NCI-H524 treated with DMSO at 0.1 percent for 48 hours (cell line): ENCODE results near the gene DENND1A.
"Not testable (repeated sequence)": the region's sequence is repeated elsewhere in the genome, so short reads cannot be mapped to it uniquely, and the experiment has no call there.

Source experiments
- DNase-seq: peaks from one replicate; lab custom pipeline; 2025; lab: John Stamatoyannopoulos, UW

The DENND1A gene

GRCh38 chr9:123771690-123772089 is 158.2 kb downstream of the DENND1A start:
- no peak for DNase-seq

DNA sequence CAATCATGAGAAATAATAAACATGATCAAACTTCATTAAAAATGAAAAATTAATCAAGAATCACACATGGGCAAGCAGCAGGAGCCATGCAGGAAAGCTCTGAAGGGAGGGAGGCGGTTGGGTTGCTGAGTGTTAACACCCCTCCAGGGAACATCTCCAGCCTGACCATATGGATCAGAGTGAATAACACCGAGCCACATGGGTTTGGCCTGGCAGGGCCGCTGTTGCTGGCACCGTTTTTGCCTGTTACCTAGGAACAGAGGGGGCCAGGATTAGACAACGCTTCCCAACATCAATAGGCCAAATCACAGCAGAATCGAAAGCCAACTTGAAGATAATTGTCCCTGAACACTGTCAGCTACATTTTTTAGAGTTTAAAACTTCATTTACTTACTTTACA is 160.2 kb downstream of the DENND1A start:
- peak; percentile 89 for DNase-seq

GRCh38 chr9:123763910-123764588 is 165.9 kb downstream of the DENND1A start:
- no peak for DNase-seq

DNA sequence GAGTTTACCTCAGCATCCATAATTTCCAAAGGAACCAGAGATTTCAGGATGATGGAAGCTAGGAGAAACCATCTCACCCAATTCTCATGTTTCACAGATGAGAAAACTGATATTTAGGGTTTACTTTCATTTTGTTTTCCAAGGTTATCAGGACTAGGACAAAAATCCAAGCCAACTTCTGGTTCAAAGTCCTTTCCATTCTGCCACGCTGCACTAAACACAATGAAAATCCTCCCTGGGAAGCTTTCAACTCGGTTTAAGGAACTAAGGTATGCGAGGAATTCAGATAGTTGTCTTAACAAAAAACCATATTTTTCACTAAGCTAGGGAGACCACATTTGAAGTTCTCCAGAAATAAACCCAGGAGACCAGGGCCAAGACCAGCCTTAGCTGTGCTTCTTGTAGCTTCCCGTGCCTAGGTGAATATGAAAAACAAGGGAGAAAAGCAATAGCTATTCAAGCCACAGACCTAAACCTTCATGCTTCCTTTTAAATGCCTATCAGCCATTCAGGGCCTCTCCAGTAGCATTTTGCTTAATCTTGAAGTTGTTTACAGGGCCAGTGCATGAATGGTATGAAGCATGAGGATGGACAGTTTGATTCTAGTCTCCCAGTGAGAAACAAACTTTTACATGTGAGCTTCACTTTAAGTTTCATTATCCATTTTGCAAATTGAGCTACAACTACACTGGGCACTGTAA is 167.9 kb downstream of the DENND1A start:
- DNase-seq, result no peak

GRCh38 chr9:123757960-123758359 is 172.0 kb downstream of the DENND1A start:
- no peak for DNase-seq

- no peak for DNase-seq
These were observed 172.4 kb downstream of the DENND1A start for GRCh38 chr9:123757547-123757946.

GRCh38 chr9:123756484-123757106 is 173.3 kb downstream of the DENND1A start:
- DNase-seq, result no peak

GRCh38 chr9:123753669-123754258 is 176.2 kb downstream of the DENND1A start:
- no peak for DNase-seq

DNA sequence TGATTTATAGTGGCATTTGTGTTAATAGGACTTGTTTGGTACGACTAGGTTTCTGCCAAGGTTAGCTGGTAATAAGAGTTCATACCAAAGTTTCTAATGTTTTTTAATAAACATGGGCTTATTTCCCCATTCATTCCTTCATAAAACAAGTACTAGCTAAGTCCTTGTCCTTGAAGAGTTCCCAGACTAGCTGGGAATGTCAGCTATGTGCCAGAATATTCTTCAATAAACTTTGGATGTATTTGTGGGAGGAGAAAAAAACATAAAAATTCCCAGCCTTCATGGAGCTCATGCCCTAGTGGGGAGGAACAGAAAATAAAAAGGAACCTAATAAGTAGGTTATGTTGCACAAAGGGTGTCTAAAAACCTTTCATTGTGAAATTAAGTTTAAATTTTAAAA is 176.9 kb downstream of the DENND1A start:
- no peak for DNase-seq

DNA sequence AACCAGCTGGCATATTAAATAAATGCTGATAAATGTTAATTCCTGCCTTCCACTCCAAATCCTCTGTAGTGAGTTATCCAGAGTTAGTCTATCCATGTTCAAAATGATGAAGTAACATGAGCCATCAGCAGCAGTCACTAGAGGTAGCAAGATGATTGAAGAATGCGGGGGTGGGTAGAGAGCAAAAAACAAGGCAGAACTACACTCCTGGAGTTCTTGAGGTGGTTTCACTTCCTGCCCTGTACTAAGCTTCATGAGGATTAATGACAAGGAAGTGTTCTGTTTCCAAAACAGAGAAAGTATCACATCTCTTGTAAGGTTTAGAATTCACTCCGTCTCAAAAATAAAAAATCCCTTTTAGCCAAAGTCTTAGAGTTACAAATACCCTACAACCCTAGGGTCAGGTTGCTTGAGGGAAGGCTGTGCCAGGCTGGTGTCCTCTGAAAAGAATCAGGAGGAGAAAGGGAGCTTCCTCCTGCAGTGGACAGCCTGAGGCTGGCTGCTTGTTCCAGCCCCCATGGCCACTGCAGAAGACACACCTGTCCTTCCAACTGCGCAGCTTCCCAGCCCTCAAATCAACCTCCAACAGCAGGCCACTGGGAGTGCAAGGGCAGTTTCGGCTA is 180.2 kb downstream of the DENND1A start:
- DNase-seq, result no peak

DNA sequence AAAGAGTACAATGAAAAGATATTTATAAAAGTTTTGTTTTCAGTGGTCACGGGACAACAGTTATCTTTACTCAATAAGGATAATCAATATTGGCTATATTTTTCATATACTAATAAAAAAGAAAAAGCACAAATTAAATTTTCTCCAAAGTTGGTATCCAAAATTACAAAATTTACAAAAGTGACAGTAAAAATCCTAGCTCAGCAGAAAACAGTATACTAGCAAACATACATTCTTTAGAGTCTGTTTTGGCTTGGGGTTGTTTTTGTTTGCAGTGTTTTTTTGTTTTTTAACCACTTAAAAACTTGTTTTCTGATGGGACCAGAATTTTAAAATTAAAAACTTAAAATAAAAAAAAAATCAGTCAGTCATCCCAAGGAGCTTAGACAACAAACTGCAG is 183.2 kb downstream of the DENND1A start:
- no peak for DNase-seq

GRCh38 chr9:123745933-123746332 is 184.0 kb downstream of the DENND1A start:
- no peak for DNase-seq

DNA sequence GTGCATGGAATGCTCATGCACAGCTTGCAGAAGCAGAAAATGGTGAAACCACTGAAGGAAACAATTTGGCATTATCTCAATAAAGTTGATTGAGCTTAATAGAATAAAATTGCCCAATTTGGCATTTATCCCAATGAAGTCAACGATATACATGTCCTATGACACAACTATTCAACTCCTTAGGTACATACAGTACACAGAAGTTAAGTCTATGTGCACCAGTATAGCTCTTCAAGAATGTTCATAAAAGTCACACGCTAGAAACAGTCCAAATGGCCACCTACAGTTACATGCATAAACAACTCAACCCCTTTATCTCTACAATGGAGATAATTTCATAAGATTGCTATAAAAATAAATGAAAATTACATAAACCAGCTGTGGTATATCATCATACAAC is 184.5 kb downstream of the DENND1A start:
- no peak for DNase-seq

DNA sequence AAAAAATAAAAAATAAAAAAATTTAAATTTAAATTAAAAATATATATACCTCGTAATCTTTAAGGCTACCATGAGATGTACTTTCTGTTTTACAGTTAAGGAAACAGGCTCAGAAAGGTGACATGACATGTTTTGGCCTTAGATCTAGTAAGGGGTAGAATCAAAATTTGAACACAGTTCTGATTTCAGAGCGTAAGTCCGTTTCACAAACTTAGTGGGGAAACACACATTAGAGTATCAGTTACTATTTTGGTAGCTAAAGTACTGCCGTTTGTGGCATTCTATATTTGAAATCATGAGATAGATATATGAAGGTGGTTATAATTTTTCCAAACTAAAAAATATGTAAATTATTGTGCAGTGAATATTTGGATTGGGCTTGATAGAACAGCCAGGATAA is 186.2 kb downstream of the DENND1A start:
- no peak for DNase-seq

- no peak for DNase-seq
These were observed 187.7 kb downstream of the DENND1A start for GRCh38 chr9:123742009-123742767.

- no peak for DNase-seq
These were observed 188.7 kb downstream of the DENND1A start for GRCh38 chr9:123741214-123741613.

DNA sequence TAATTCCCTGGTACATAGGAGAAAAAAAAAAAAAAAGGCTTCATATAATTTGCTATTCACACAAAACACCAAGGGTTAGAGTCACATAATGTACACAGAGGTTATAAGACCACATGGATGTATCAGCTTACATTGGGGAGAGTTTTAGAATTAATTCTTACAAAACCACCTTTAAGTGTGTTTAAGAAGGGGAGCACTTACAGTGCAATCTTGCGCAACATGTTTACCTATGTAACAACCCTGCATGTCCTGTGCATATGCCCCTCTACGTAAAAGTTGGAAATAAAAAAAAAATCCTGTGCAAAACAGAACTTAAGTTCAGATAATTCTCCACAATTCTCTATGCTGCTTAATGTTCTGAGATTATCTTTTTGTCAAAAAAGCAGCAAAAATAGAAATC is 190.0 kb downstream of the DENND1A start:
- DNase-seq, result no peak

GRCh38 chr9:123739387-123739786 is 190.5 kb downstream of the DENND1A start:
- no peak for DNase-seq

DNA sequence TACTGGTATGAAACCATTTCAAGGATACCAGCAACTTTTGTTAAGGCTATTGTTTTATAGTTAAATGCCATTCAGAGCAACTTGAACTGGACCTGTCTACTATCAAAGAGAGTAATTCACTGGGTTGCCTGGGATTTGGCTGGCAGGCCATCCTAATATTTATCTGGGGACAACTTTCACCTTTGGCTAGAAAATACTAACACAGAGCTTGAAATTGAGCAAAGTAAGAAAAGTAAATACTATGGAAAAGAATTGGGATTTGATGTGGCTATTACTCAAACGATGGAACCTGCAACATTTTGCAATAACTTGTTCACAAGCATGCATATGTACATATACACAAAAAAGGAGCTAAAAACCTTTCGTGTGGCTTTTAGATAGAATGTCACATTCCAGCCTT is 191.3 kb downstream of the DENND1A start:
- DNase-seq, result no peak

- no peak for DNase-seq
These were observed 194.6 kb downstream of the DENND1A start for GRCh38 chr9:123735376-123735775.

DNA sequence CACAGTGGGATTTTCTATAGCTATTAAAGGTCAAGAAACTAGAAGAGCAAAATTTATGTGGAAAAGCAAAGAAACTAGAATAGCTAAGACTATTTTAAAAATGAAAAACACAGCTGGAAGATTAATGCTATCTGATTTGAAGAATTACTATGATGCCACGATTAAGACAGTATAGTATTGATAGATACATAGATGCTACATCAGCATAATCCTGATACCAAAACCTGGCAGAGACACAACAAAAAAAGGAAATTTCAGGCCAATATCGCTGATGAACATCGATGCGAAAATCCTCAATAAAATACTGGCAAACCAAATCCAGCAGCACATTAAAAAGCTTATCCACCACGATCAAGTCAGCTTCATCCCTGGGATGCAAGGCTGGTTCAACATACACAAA is 201.4 kb downstream of the DENND1A start:
- DNase-seq, result not testable (repeated sequence)

GRCh38 chr9:123727332-123727731 is 202.6 kb downstream of the DENND1A start:
- DNase-seq, result no peak
